Panc1 (cell line): ENCODE results near the gene MTHFD1L. TPM values are rescaled to one million over a fixed set of nuclear protein-coding genes. Genes with fewer than 3 reads are reported as not detected.

Experiments
- ATAC-seq: fragments of 200-7000 bp; cut with Tn5 transposase; 2 replicates; pipeline ENCODE4 v1.9.1; 2020; ENCODE audit warnings: mild to moderate bottlenecking, moderate library complexity
- BruUV-seq: library from RNA; stranded (reverse); fragments of 400-500 nt; replicated peaks from 2 replicates; lab custom pipeline; 2021; lab: Mats Ljungman, UMichigan
- CTCF ChIA-PET: fragments of 300-600 bp; sonication (Branson Sonifier 250); formaldehyde crosslinking; loops from one replicate; lab custom pipeline; 2022; ENCODE audit warnings: antibody characterized with exemption; lab: Charles Lee
- POLR2A ChIA-PET: fragments of 300-600 bp; sonication (Branson Sonifier 250); formaldehyde crosslinking; loops from one replicate; lab custom pipeline; 2022; ENCODE audit warnings: antibody characterized with exemption; lab: Charles Lee
- DNase-seq: peaks from one replicate; pipeline ENCODE4 v3.0.0-alpha.2; 2010; ENCODE audit warnings: low read depth, low spot score
- H3K27ac ChIP-seq: 2 replicates; pipeline ENCODE4 v1.5.1; 2011; ENCODE audit warnings: mild to moderate bottlenecking, low read length, inconsistent platforms
- H3K27me3 ChIP-seq: fragments of 200-500 bp; sonication (Bioruptor generic); 2 replicates; pipeline ENCODE4 v1.6.0; 2014; ENCODE audit warnings: low read length, inconsistent platforms; ENCODE audit not compliant: control insufficient read depth, insufficient read depth
- H3K36me3 ChIP-seq: fragments of 200-500 bp; sonication (Bioruptor generic); 2 replicates; pipeline ENCODE4 v1.5.1; 2014; ENCODE audit warnings: inconsistent platforms, mild to moderate bottlenecking, low read length, moderate library complexity; ENCODE audit not compliant: control insufficient read depth, insufficient read depth
- H3K4me1 ChIP-seq: 2 replicates; pipeline ENCODE4 v1.5.1; 2011; ENCODE audit warnings: inconsistent platforms, mild to moderate bottlenecking, low read length, moderate library complexity; ENCODE audit not compliant: control insufficient read depth, insufficient read depth
- H3K4me3 ChIP-seq, 2 experiments: 2 replicates each; pipeline ENCODE4 v1.5.1; 2011 to 2012; ENCODE audit warnings: low read depth in 2 of 2, low read length in 2 of 2, mild to moderate bottlenecking in 2 of 2, inconsistent platforms in 1 of 2, moderate library complexity in 1 of 2
- H3K9me3 ChIP-seq: fragments of 200-500 bp; sonication (Bioruptor generic); 2 replicates; pipeline ENCODE4 v1.5.1; 2014; ENCODE audit warnings: low read depth, mild to moderate bottlenecking, inconsistent platforms, low read length, moderate library complexity; ENCODE audit not compliant: control insufficient read depth, insufficient read depth
- CTCF ChIP-seq: fragments of 450-650 bp; IDR thresholded peaks from 2 replicates; pipeline ENCODE4 v1.5.1; 2017; ENCODE audit warnings: mild to moderate bottlenecking
- POLR2AphosphoS5 ChIP-seq: IDR thresholded peaks from 2 replicates; pipeline ENCODE4 v1.6.1; 2012; ENCODE audit warnings: mild to moderate bottlenecking, low read depth, low read length, moderate library complexity
- REST ChIP-seq, 2 experiments: IDR thresholded peaks; 2 replicates each; pipeline ENCODE4 v1.6.1; 2011 to 2012; ENCODE audit warnings: low read depth in 2 of 2, control low read depth in 1 of 2, low read length in 1 of 2, mild to moderate bottlenecking in 1 of 2, moderate library complexity in 1 of 2; ENCODE audit not compliant: insufficient read depth in 1 of 2
- SIN3A ChIP-seq: IDR thresholded peaks from 2 replicates; pipeline ENCODE4 v1.6.1; 2012; ENCODE audit warnings: low read depth, mild to moderate bottlenecking, low read length, moderate library complexity, borderline replicate concordance; ENCODE audit not compliant: insufficient read depth
- TCF7L2 ChIP-seq: IDR thresholded peaks from 2 replicates; pipeline ENCODE4 v1.6.1; 2011; ENCODE audit warnings: mild to moderate bottlenecking, low read depth, low read length, inconsistent platforms
- in situ Hi-C: cut with HindIII; loops from 2 replicates; pipeline ENCODE4 v1.10.0; 2016; ENCODE audit warnings: low sequenced_read_pairs, low pct_unique_long_range_greater_than_20kb
- intact Hi-C: fragments of 100-400 bp; cut with micrococcal nuclease; formaldehyde crosslinking; loops from one replicate; pipeline ENCODE4 v1.10.0; 2022; ENCODE audit not compliant: unreplicated experiment
- total RNA-seq: library from RNA; stranded (reverse); gene quantifications from one replicate; pipeline ENCODE4 v1.2.1, GENCODE V29; 2021; ENCODE audit not compliant: unreplicated experiment

Gene MTHFD1L
- total RNA-seq, 1 experiment from 2014 or later, result 76.2 TPM

- in situ Hi-C loops, result no loop called here
- ATAC-seq (no peak), DNase-seq (no peak)
- intact Hi-C loops, result no loop called here
- H3K36me3 ChIP-seq, result no peaks in the 10 kb centered on the region
- no peaks in the 10 kb centered on the region for H3K9me3 ChIP-seq
- POLR2A ChIA-PET, result no interaction called here
- no peak for TF ChIP-seq TCF7L2
- no peak for TF ChIP-seq REST (IDR thresholded peaks at IDR 0.05; ENCODE audit: insufficient read depth in 1 of 2, low read depth in 2 of 2, low read length in 1 of 2)
- no peak for TF ChIP-seq SIN3A
- no peak for TF ChIP-seq POLR2AphosphoS5
- no peak for TF ChIP-seq CTCF
- no TSS peak for BruUV-seq
- no peak overlapping the region for H3K27ac ChIP-seq
- H3K4me3 ChIP-seq, result no peak overlapping the region
- H3K4me1 ChIP-seq, result no peaks in the 10 kb centered on the region
- CTCF ChIA-PET, result no interaction called here
- H3K27me3 ChIP-seq, result no peaks in the 10 kb centered on the region
Measured at GRCh38 chr6:151141685-151142084, 276.2 kb downstream of the MTHFD1L start.

DNA sequence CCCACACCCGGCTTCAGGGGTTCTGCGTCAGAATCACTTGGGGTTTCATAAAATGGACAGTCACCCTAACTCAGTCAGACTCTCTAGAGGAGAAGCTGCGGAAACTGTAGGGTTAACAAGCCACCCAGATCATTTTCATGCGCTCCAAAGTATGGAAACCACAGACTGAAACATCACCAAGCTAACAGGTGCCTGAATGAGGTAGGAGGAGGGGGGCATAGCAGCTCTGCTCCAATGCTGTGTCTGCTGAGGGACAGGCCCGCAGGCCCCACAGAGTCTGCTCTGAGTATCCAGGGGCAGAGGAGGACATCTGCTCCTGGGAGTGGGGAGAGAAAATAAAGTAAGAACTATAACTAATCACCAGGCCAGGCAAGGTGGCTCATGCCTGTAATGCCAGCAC, 277.2 kb downstream of the MTHFD1L start:
- POLR2A ChIA-PET, result no interaction called here
- TF ChIP-seq SIN3A (no peak), REST (IDR thresholded peaks at IDR 0.05; ENCODE audit: insufficient read depth in 1 of 2, low read depth in 2 of 2, low read length in 1 of 2) (no peak), TCF7L2 (no peak), CTCF (no peak), POLR2AphosphoS5 (no peak)
- Histone ChIP-seq H3K9me3 (no peaks in the 10 kb centered on the region), H3K27ac (no peak overlapping the region), H3K36me3 (no peaks in the 10 kb centered on the region), H3K4me1 (no peaks in the 10 kb centered on the region), H3K27me3 (no peaks in the 10 kb centered on the region), H3K4me3 (no peak overlapping the region)
- BruUV-seq, result no TSS peak
- DNase-seq, result no peak
- peak; percentile 46; the same call in 1 of the 2 replicates for ATAC-seq
- in situ Hi-C loops, result no loop called here
- CTCF ChIA-PET, result no interaction called here
- intact Hi-C loops, result no loop called here
